DMS79 (cell line): ENCODE data around the gene COL23A1.

ENCODE experiments used
- DNase-seq: peaks from one replicate; lab custom pipeline; 2025; lab: John Stamatoyannopoulos, UW

The COL23A1 gene

DNA sequence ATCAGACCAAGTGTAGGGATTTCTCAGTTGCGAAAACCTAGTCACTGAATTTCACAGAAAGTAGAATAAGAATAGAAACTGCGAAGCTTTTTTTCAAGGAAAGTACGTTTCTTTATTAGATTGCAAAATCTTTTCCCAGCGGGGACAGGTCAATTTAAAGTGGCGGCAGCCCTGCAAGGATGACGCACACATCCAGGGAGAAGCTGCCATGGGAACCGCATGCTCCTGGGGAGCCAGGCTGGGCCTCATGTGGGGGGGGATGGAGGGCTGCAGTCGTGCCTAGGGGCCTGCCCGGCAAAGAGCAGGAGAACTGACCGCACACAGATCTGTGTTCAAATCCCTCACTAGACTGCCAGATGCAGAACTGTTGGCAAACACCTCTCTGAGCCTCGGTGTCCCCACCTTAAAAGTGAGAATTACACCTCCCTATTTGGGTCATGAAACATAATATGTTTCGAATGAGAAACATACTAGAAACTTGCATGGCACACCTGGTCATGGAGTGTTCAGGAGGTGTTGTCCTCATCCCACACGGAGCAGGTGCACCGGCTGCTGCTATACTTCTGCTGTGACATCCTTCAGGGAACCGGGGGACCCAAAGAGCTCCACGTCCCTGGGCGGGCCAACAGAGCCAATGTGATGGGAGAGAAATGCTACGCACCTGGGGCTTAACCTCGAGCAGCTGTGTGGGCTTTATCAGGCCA lies 229.8 kb downstream of the COL23A1 start:
- no peak for DNase-seq

DNA sequence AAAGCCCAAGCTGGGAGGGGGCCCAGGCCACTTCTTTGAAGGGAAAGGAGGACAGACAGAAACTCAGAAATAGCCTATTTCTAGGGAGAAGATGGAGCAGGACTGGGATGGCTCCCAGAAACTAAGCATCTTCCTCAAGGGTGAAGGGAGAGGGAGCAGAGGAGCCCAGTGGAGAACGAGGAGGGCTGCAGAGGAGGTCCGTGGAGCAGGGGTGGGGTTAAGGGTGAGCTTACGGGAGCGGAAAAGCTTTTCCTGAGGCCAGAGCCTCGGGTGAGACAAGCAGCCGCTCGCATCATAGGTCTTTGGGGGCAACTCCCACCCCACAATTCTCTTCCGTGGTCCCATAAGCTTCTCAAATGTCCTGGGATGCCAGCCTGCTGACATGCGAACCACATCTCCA lies 230.5 kb downstream of the COL23A1 start:
- no peak for DNase-seq

DNA sequence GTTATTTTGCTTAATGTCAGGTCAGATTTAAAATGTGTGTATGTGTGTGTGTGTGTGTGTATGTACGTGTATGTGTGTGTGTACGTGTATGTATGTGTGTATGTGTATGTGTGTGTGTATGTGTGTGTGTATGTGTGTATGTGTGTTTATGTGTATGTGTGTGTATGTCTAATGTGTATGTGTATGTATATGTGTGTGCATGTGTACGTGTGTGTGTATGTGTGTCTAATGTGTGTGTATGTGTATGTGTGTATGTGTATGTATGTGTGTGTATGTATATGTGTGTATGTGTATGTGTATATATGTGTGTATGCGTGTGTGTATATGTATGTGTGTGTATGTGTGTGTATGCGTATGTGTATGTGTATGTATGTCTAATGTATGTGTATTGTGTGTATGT lies 232.5 kb downstream of the COL23A1 start:
- no peak for DNase-seq

DNA sequence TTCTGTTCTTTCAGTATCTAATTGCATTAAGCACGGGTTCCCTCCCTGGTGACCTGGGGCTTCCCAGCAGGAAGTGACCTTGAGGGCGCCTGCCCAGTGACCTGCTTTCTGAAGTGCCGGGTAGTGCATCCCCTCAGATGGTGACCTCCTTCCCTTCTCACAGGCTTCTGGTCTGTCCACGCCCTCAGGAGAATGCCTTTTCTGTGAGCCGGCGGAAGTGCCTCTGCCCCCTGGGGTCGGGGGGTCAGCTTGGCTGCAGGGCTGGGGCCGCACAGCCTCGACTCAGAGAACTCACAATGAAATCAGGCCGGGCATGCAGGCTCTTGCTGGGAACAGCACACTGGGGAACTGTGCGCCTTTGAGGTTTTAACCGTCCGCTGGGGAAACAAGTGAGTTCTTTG lies 233.1 kb downstream of the COL23A1 start:
- DNase-seq = no peak

DNA sequence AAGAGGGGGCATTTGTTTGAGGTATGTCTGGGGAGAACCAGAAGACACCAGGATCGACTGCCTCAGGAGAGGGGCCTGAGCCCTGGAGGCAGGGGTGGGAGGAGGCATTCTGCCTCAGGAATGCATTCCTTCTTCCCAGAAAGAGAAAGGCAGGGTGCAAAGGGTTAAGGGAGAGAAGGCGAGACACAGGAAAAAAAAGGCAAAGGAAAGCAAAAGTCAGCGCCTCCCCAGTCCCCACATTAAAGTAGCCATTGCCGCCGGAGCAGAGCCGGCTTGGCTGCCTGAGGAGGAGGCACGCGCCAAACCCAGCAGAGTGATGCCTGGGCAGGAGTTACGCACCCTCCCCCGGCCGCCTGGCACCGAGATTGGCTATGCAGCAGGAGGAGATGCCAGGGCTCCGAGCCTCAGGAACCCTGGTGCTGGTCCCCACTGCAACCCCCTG lies 233.7 kb downstream of the COL23A1 start:
- DNase-seq = no peak

DNA sequence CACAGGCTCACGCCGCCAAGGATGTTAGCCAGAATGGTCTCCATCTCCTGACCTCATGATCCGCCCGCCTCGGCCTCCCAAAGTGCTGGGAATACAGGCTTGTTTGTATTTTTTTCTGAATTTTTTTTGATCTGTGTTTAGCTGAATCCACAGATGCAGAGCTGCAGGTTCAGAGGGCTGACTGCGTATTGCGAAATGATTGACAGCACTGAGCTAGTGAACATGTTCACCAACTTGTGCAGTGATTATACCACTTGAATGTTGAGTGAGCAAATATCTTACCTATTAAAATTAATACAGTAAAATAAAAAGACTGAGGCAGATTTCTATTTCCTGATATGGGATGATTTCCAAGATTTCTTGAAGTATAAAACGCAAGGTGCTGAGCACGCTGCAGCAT lies 234.5 kb downstream of the COL23A1 start:
- no peak for DNase-seq

DNA sequence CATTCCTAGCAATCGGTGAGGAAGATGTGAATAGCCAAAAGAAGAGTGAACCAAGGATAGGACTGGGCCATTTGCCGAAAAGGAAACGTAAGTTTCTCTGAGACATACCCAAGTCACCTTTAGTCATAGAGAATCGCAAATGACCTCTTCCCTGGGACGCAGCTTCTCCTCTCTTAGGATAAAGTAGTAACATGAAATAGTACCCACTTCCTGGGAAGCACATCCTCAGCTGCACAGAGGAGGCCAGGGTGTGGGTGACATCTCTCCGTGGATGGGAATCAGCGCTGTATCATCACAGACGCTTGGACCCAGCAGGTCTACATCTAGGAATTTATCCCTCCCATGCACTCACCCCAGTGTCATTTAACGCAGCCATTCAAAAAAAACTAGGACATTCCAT lies 236.7 kb downstream of the COL23A1 start:
- DNase-seq = no peak

DNA sequence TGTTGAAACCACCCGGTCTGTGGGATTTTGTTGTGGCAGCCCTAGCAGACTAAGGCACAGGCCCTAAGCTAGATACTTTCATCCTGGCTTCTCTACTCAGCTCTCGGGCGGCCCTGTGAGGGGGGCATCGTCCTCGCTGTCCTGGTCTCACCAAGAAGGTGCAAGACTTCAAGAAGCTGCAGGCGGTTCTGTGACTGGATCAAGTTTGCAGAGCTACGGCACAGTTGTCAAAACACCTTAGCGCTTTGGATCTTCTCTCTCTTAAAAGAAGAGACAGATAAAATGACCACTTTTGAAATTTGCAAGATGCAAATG lies 238.2 kb downstream of the COL23A1 start:
- no peak for DNase-seq

DNA sequence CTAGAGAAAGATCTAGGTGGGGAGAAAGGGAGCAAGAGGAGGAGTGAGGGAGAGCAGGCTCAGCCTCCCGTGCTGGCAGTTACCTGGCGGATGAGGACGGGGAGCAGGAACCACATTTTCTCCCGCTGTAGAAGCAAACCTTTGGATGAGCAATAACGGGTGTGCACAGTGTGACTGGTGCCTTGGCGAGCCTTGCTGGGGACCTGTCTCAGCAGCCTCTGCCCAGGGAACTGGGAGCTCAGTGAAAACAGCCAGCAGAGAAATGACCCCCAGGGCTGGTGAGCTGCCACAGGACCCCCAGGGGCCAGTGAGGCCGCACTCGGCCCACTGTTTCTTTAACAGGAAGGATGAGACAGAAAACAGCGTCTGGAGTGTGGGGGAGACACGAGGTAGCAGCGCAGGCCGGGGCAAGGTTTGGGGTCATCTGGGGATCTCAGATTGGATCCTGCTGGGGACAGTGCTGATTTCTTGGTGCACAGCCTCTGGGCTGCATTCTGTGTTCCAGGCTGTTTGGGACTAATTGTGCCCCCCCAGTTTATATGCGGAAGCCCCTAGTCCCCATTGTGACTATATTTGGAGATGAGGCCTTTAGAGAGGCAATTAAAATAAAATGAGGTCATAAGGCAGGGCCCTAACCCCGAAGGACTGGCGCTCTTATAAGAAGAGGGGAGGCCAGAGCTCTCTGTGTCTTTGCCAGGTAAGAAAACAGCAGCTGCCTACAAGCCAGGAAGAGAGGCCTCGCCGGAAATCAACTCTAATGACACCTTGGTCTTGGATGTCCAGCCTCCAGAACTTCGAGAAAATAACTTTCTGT lies 238.8 kb downstream of the COL23A1 start:
- DNase-seq = no peak

DNA sequence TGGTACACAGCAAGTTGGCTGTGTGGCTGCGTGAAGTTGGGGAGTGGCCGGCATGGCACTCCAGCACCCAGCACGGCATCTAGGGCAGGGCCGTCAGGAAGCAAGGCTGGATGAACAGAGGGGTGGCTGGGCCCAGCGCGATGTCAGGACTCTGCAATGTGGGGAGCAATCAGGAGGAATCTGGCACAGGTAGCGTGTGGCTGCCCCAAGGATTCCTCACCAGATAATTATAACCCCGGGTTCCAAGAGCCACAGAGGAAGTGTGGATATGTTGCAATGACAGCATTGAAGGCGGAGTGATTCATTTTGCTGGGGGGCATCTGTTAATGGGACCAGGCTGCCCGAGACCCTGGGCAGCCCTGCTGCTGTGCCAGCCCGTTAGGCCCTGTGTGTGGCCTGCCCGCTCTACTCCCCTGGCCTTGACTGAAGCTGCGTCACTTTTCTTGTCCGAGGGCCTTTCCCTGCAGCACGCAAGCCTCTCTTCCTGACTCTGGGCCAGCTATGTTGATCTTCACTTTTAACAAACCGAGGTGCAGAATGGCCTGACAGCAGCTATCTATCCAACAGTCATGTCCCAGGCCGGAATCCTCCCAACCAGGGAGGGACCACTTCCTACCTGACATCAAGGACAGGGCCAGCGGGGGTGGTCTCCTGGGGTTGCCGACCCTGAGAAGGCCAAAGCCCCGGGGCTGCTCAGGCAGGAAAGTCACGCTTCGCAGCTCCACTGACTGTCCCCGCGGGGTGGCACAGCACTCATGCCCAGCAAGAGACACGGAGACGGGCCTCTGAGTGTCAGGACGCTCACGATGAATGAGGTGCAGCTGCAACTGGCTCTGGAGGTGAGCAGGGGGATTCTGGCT lies 239.6 kb downstream of the COL23A1 start:
- no peak for DNase-seq

DNA sequence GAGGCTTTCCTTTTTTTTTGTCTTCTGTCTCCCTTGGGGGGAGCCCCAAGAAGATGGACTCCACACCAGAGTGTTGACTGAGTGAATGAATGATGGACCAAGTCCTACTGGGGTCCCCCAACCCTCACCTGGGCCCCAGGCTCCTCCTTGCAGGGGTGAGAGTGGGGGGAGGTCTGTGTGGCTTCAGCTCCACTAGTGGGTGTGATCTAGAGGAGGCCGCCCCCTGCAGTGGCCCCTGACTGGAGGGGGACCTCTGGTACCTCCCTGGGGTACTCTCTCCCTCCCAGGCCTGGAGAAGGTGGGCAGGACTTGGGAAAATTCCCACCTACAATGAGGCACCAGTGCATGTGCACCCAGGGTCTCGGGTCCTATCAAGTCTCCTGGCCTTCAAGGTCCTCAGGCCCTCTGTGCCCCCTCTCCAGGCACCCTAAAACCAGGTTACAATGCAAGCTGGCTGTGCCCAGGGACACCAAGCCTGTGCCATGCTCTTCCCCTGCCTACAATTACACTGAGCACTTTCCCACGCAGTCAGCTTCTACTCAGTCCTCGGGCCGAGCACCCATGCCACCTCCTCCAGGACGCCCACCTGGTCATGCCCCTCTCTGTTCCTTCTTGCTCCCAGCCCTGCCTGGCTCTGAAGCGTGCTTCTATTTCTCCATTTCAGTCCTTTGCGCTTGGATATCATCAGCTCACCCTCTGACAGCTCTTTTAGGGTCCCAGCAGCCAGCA lies 240.4 kb downstream of the COL23A1 start:
- DNase-seq = no peak

DNA sequence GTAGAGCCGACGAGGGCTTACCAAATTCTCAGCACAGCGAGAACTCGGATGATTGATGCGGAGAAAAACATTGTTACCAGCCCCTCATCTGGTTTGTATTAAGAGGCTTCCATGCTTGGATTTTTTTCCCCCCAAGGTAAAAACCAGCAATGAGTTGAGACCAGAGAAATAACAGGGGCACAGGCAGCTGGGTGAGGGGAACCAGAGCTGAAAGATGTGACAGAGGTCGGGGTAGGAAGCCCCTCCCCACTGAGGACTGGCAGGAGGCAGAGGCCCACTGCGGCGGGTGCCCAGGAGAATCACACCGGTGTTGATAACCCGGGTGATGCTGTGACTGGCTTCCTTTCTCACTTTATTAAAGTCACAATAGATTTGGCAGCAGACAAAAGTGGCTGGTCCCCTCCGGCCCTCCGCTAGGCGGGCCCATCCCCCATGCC lies 241.1 kb downstream of the COL23A1 start:
- DNase-seq = no peak

DNA sequence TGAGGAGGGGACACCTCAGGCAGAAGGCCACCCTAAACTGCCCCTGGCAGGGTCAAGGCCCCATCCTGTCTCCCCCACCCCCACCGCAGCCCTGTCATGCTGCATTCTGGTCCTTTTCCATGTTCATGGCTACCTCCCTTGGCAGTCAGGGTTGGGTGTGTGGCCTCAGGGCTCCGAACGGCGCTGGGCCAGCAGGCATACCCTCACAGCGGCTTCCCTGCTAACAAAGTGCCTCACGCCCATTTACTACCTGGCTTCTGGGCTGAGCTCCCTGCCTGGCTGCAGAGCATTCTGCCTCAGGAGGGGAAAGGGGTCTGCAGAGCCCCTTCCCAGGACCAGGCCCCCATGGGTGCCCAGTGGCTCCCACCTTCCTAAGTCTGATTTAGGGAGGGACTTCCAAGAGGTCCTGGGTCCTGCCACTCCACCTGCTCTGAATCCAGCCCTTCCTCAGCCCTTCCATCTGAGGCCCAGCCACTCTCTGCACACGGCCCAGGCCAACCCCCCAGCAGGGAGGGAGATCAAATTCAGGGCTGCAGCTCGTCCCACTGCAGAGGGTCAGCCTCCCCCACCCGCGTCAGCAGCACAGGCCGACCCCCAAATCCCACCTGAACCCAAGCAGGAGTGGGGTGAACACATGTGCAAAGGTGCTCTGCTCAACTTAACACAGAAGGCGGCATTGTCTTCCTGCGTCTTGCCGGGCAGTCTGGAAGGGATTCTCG lies 241.7 kb downstream of the COL23A1 start:
- no peak for DNase-seq

DNA sequence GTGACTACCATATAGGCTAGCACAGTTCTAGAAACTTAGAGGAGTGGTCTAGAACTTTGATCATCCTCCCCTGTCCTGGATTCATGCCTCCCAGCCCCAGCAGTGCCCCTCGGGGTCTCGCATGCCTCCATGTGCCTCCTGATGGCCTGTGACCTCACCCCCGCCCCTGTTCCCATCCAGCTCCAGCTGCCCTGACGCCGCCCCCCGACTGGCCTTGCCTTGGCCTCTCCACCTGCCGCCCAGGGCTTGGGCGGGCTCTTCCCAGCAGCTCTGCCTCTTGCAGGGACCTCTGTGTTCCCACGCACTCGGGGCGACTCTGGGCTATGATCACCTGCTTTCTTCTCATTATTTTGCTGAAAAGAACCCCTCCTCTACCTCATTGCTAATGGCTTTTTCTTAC lies 242.2 kb downstream of the COL23A1 start:
- DNase-seq = no peak

DNA sequence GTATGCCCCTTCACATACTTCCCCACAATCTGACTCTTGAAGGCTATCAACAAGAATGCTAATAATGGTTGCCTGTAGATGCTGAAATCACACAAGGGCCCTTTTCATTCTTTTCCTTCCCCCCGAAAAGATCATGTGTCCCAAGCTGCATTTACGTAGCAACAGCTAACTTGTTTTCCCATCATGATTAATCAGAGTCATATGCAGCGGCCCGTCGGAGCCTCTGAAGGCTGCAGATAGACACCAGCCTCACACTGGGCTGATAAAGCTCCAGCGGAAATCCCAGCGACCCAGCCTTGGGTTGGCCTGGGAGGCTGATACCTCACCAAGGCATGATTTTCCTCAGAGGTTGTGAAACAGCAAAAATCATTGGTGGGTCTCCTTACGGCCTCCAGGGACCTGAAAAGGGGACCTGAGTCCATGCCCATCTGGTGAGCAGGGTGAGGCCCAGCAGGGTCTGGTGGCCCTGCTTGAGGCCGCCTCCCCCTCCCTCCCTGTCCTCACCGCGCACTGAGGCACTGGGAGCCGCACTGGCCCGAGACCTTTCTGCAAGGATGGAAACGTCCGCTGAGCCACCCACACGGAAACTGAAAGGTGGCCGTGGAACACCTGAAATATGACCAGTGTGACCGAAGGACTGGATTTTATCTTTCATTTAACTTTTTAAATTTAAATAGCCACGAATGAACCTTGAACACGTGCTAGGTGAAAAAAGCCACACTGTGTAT lies 243.4 kb downstream of the COL23A1 start:
- no peak for DNase-seq

DNA sequence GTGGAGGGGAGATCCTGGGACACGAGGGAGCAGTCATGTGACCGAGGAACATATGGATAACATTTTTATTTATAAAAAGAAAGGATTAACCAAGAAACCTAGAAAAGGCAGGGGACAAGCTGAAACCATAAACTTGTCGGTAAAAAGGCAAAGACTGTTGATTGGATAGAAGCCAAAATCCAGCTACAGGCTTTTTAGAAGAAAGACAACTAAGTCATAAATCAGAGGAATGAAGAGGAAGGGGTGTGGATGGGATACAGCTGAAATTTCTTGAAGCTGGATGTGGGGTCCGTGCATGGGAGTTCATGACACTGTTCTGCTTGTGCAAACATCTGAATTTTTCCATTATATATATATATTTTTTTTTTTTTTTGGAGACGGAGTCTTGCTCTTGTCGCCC lies 246.9 kb downstream of the COL23A1 start:
- DNase-seq = no peak

DNA sequence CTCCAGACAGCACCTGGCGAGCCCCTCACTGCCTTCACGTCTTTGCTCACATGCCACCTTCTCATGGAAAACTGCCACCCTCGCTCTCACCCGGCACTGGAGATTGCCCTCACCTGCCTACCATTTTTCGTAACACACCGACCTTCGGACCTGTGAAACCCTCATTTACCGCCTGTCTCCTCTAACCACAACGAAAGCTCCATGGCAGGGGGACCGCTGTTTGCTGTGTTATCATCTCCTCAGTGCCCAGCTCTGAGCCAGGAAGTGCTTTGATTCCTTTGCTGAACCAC lies 248.4 kb downstream of the COL23A1 start:
- DNase-seq = no peak

DNA sequence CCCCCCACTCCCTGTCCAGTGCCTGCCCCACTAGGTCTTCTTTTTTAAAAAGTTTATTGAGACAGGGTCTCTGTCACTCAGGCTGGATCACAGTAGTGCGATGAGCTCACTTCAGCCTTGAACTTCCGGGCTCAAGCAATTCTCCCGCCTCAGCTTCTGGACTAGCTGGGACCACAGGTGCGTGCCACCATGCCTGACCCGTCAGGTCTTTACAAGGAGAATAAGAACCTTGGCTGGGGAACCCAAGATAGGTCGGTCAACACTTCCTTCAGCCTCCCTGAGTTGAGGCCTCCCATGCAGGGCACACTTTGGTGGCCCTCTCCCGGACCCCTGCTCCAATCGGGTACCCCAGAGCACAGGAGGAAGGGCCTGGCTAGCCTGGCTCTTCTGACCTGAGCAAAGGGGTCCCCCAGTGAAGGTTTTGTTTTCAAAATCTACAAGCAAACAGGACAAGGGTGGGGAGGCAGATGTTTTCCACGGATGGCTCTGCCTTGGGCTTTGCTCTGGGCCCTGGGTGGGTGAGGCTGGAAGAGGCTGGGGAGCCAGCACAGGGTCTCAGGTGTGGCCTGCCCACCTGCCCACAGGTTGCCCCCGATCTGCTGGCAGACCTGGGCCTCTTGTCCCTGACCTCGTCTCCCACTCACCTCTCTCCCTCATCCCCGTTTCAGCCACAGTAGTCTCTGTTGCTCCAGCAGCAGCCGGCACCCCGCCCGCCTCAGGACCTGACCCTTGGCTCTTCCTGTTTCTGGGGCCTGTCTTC lies 248.9 kb downstream of the COL23A1 start:
- no peak for DNase-seq

DNA sequence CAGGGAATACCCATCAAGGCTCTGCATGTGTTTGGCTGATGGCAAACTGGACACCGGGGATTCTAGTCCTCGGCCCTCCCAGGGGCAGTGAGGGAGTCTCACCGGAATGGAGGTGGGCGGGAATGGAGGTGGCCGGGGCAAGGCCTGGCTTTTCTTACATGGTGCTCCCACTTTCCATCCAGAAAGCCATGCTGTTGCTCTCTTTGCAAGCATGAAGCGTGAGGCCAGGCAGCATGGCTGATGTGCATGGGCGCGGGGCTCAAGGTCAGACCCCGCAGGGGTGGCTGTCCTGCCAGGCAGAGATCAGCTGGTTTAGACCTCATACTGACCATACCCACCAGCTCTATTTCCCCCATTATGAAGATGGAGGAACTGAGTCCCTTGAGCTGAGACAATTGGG lies 249.6 kb downstream of the COL23A1 start:
- DNase-seq = no peak

DNA sequence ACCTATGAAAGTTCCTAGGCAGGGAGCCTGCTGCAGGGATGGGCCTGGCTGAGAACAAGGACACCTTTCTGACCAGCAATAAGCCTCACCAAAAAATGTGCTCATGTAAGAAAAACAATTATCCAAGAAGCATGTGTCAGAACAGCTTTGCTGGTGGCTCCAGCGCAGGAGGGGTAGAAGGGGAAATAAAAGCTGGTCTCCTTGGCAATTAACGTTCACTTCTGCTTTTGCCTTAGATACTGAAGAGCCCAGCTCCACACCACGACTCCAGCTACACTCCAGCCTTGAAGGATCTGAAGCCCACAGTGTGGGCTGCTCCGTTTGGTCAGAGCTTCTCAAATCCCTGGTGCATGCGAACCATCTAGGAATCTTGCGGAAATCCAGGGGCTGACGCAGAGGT lies 250.0 kb downstream of the COL23A1 start:
- DNase-seq = no peak
